Measurements from ENCODE around the gene KDELR3.

DNA sequence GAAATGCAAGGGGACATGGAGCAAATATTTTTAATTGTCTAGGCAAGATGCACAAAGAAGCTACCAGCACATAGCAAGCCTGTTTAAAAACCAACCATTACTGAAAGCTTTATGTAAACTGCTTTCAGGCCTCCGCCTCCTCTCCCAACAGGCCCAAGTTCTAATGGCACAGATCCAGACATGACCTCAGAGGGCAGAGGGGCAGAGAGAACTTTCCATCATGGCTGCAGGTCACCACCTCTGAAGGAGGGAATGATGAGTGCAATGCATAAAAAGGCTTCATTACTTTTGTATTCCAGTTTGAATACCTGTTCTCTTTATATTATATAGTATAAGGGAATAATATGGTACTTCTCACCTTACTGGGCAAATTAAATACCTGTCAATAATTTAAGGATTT, 23.0 kb downstream of the KDELR3 start:
- no peak for TF ChIP-seq EP300 (IDR thresholded peaks at IDR 0.05; ENCODE audit: borderline replicate concordance)
- no peak for TF ChIP-seq RAD21 (IDR thresholded peaks at IDR 0.05; ENCODE audit: low read depth)

Measured in Ishikawa (cell line).